Right atrium auricular region (tissue), 2 donors: ENCODE data around the gene PPP1R15A. TPM values are rescaled to one million over a fixed set of nuclear protein-coding genes. Genes with fewer than 3 reads are reported as not detected.
"Not testable (repeated sequence)": the region's sequence is repeated elsewhere in the genome, so short reads cannot be mapped to it uniquely, and the experiment has no call there.

ENCODE experiments used
- DNase-seq: peaks from one replicate; pipeline ENCODE4 v3.0.0-alpha.2; 2019; ENCODE audit warnings: low spot score
- H3K27ac ChIP-seq, 2 donors: fragments of 200-600 bp; sonication (generic); 1 replicate in 1 of 2; 2 replicates in 1 of 2; pipeline ENCODE4 v1.5.1; 2016 to 2019
- H3K27me3 ChIP-seq, 2 donors: fragments of 200-600 bp; sonication (generic); one replicate each; pipeline versions ENCODE4 v1.5.1 to v1.6.0; 2017 to 2019
- H3K36me3 ChIP-seq: fragments of 200-600 bp; sonication (generic); one replicate; pipeline ENCODE4 v1.5.1; 2016
- H3K4me1 ChIP-seq, 2 donors: fragments of 200-600 bp; sonication (generic); one replicate each; pipeline versions ENCODE4 v1.5.1 to v1.6.0; 2017 to 2019
- H3K4me3 ChIP-seq, 2 donors: fragments of 200-600 bp; sonication (generic); 1 replicate in 1 of 2; 2 replicates in 1 of 2; pipeline ENCODE4 v1.5.1; 2017 to 2019; ENCODE audit warnings: mild to moderate bottlenecking in 1 of 2, moderate library complexity in 1 of 2
- H3K9me3 ChIP-seq, 2 donors: fragments of 200-600 bp; sonication (generic); one replicate each; pipeline ENCODE4 v1.5.1; 2019
- total RNA-seq, 2 donors: library from RNA; depleted of rRNA; stranded (reverse); fragments of >200 nt; gene quantifications; one replicate each; pipeline ENCODE4 v1.1.0, GENCODE V29; 2016
- TF ChIP-seq, protein P1 (sequence below), 2 donors: fragments of 200-600 bp; sonication (generic); IDR thresholded peaks; one replicate each; pipeline ENCODE4 v1.5.1; 2019; ENCODE audit warnings: antibody characterized with exemption in 2 of 2

The PPP1R15A gene
- total RNA-seq, 2 donors from 2014 or later: 55.0 to 97.6 TPM

- Histone ChIP-seq H3K9me3 (no peaks in the 10 kb centered on the region), H3K27ac (peak overlapping the region; percentile 81 to 85), H3K27me3 (no peaks in the 10 kb centered on the region), H3K4me1 (peaks cover 0 to 28% of the 10 kb centered on the region in 2 donors), H3K36me3 (peaks cover 6% of the 10 kb centered on the region), H3K4me3 (peak overlapping the region; percentile 34 to 40)
- TF ChIP-seq, protein P1, sequence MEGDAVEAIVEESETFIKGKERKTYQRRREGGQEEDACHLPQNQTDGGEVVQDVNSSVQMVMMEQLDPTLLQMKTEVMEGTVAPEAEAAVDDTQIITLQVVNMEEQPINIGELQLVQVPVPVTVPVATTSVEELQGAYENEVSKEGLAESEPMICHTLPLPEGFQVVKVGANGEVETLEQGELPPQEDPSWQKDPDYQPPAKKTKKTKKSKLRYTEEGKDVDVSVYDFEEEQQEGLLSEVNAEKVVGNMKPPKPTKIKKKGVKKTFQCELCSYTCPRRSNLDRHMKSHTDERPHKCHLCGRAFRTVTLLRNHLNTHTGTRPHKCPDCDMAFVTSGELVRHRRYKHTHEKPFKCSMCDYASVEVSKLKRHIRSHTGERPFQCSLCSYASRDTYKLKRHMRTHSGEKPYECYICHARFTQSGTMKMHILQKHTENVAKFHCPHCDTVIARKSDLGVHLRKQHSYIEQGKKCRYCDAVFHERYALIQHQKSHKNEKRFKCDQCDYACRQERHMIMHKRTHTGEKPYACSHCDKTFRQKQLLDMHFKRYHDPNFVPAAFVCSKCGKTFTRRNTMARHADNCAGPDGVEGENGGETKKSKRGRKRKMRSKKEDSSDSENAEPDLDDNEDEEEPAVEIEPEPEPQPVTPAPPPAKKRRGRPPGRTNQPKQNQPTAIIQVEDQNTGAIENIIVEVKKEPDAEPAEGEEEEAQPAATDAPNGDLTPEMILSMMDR (IDR thresholded peaks at IDR 0.05): no peak
- DNase-seq: no peak
Observed at GRCh38 chr19:48867746-48868113, 4.5 kb upstream of the PPP1R15A start.

- H3K27me3 ChIP-seq: no peaks in the 10 kb centered on the region
- peak; percentile 77 for DNase-seq
- TF ChIP-seq, protein P1 (IDR thresholded peaks at IDR 0.05): no peak
- peak within 1 kb of the TSS; percentile 34 to 40 for H3K4me3 ChIP-seq
- H3K9me3 ChIP-seq: no peaks in the 10 kb centered on the region
- peaks cover 9% of the 10 kb centered on the region for H3K36me3 ChIP-seq
- H3K4me1 ChIP-seq: peaks cover 0 to 30% of the 10 kb centered on the region in 2 donors
- peak within 1 kb of the TSS; percentile 81 to 85 for H3K27ac ChIP-seq
Observed at GRCh38 chr19:48868114-48868886, 3.9 kb upstream of the PPP1R15A start, which contains the start of gene PLEKHA4. TSS of gene PLEKHA4 (minus strand) at chr19:48868617. CDS start at chr19:48867620, 997 bp downstream.

DNA sequence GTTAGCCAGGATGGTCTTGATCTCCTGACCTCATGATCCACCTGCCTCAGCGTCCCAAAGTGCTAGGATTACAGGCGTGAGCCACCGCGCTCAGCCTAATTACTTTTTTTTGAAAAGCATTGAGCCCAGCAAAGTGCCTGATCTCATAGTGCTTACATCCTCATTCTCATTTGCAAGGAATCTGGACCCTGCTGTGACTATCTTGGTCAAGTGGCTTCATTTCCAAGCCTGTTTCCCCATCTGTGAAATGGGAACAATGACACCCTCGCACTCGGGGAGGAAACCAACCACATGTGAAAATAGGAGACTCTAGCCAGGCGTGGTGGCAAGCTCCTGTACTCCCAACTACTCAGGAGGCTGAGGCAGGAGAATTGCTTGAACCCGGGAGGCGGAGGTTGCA lies 2.2 kb upstream of the PPP1R15A start:
- TF ChIP-seq, protein P1 (IDR thresholded peaks at IDR 0.05): no peak
- peaks cover 0 to 45% of the 10 kb centered on the region in 2 donors for H3K4me1 ChIP-seq
- peaks cover 20% of the 10 kb centered on the region for H3K36me3 ChIP-seq
- no peaks in the 10 kb centered on the region for H3K9me3 ChIP-seq
- H3K27ac ChIP-seq: no peak overlapping the region
- no peaks in the 10 kb centered on the region for H3K27me3 ChIP-seq
- no peak for DNase-seq
- no peak overlapping the region for H3K4me3 ChIP-seq

DNA sequence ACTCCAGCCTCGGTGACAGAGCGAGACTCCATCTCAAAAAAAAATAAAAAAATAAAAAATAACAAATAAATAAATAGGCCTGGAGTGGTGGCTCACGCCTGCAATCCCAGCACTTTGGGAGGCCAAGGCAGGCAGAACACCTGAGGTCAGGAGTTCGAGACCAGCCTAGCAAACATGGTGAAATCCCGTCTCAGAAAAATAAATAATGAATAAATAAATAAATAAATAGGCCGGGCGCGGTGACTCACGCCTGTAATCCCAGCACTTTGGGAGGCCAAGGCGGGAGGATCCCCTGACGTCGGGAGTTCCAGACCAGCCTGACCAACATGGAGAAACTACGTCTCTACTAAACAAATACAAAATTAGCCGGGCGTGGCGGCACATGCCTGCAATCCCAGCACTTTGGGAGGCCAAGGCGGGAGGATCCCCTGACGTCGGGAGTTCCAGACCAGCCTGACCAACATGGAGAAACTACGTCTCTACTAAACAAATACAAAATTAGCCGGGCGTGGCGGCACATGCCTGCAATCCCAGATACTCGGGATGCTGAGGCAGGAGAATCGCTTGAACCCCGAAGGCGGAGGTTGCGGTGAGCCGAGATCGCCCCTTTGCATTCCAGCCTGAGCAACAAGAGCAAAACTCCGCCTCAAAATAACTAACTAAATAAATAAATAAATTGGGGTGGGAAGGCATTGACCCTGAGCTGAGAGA lies 595 bp upstream of the PPP1R15A start:
- Histone ChIP-seq H3K4me3 (peak overlapping the region; percentile 88 to 95), H3K27ac (peak overlapping the region; percentile 99 to 100), H3K4me1 (peaks cover 0 to 56% of the 10 kb centered on the region in 2 donors), H3K36me3 (peaks cover 36% of the 10 kb centered on the region)
- not testable (repeated sequence) for H3K9me3 ChIP-seq, H3K27me3 ChIP-seq, DNase-seq

GRCh38 chr19:48872884-48873475 lies 759 bp downstream of the PPP1R15A start:
- H3K27ac ChIP-seq: peak overlapping the region; percentile 99 to 100
- peaks cover 0 to 55% of the 10 kb centered on the region in 2 donors for H3K4me1 ChIP-seq
- peak overlapping the region; percentile 88 to 95 for H3K4me3 ChIP-seq
- H3K36me3 ChIP-seq: peaks cover 49% of the 10 kb centered on the region
- H3K9me3 ChIP-seq: no peaks in the 10 kb centered on the region
- TF ChIP-seq, protein P1 (IDR thresholded peaks at IDR 0.05): no peak
- peak; percentile 97 for DNase-seq
- no peaks in the 10 kb centered on the region for H3K27me3 ChIP-seq
